ENCODE data around the gene ABHD5.

The ABHD5 gene

GRCh38 chr3:43718296-43718695 is 27.6 kb downstream of the ABHD5 start:
- TF ChIP-seq, protein P1, sequence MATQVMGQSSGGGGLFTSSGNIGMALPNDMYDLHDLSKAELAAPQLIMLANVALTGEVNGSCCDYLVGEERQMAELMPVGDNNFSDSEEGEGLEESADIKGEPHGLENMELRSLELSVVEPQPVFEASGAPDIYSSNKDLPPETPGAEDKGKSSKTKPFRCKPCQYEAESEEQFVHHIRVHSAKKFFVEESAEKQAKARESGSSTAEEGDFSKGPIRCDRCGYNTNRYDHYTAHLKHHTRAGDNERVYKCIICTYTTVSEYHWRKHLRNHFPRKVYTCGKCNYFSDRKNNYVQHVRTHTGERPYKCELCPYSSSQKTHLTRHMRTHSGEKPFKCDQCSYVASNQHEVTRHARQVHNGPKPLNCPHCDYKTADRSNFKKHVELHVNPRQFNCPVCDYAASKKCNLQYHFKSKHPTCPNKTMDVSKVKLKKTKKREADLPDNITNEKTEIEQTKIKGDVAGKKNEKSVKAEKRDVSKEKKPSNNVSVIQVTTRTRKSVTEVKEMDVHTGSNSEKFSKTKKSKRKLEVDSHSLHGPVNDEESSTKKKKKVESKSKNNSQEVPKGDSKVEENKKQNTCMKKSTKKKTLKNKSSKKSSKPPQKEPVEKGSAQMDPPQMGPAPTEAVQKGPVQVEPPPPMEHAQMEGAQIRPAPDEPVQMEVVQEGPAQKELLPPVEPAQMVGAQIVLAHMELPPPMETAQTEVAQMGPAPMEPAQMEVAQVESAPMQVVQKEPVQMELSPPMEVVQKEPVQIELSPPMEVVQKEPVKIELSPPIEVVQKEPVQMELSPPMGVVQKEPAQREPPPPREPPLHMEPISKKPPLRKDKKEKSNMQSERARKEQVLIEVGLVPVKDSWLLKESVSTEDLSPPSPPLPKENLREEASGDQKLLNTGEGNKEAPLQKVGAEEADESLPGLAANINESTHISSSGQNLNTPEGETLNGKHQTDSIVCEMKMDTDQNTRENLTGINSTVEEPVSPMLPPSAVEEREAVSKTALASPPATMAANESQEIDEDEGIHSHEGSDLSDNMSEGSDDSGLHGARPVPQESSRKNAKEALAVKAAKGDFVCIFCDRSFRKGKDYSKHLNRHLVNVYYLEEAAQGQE (IDR thresholded peaks at IDR 0.05; ENCODE audit: low read depth): no peak
- no peak for TF ChIP-seq CREB1 (IDR thresholded peaks at IDR 0.05; ENCODE audit: low read depth)

- TF ChIP-seq CEBPB (IDR thresholded peaks at IDR 0.05): no peak
- TF ChIP-seq EGR1 (IDR thresholded peaks at IDR 0.05): no peak
- TF ChIP-seq NFIC (IDR thresholded peaks at IDR 0.05): no peak
- TF ChIP-seq RAD21 (IDR thresholded peaks at IDR 0.05; ENCODE audit: low read depth): no peak
- no peak for TF ChIP-seq TCF12 (IDR thresholded peaks at IDR 0.05; ENCODE audit: low read depth)
- no peak for TF ChIP-seq USF1 (IDR thresholded peaks at IDR 0.05)
- TF ChIP-seq FOXM1 (IDR thresholded peaks at IDR 0.05; ENCODE audit: borderline replicate concordance, low read depth): no peak
- TF ChIP-seq YY1 (IDR thresholded peaks at IDR 0.05; ENCODE audit: low read depth): no peak
- no peak for TF ChIP-seq MAX (IDR thresholded peaks at IDR 0.05)
- no peak for TF ChIP-seq TEAD4 (IDR thresholded peaks at IDR 0.05)
- TF ChIP-seq CREB1 (IDR thresholded peaks at IDR 0.05; ENCODE audit: low read depth): no peak
- no peak for TF ChIP-seq EP300 (IDR thresholded peaks at IDR 0.05; ENCODE audit: borderline replicate concordance)
- TF ChIP-seq ZBTB7A (IDR thresholded peaks at IDR 0.05; ENCODE audit: low read depth): no peak
Measured at GRCh38 chr3:43723121-43723734, 32.5 kb downstream of the ABHD5 start.

- no peak for TF ChIP-seq NFIC (IDR thresholded peaks at IDR 0.05)
- TF ChIP-seq TAF1 (IDR thresholded peaks at IDR 0.05; ENCODE audit: low read depth): no peak
- TF ChIP-seq TCF12 (IDR thresholded peaks at IDR 0.05; ENCODE audit: low read depth): no peak
- no peak for TF ChIP-seq YY1 (IDR thresholded peaks at IDR 0.05; ENCODE audit: low read depth)
- no peak for TF ChIP-seq EGR1 (IDR thresholded peaks at IDR 0.05)
- TF ChIP-seq, protein P1 (IDR thresholded peaks at IDR 0.05; ENCODE audit: low read depth): no peak
- TF ChIP-seq MAX (IDR thresholded peaks at IDR 0.05): no peak
- no peak for TF ChIP-seq RAD21 (IDR thresholded peaks at IDR 0.05; ENCODE audit: low read depth)
- no peak for TF ChIP-seq EP300 (IDR thresholded peaks at IDR 0.05; ENCODE audit: borderline replicate concordance)
- no peak for TF ChIP-seq TEAD4 (IDR thresholded peaks at IDR 0.05)
- no peak for TF ChIP-seq CEBPB (IDR thresholded peaks at IDR 0.05)
- no peak for TF ChIP-seq ZBTB7A (IDR thresholded peaks at IDR 0.05; ENCODE audit: low read depth)
- TF ChIP-seq USF1 (IDR thresholded peaks at IDR 0.05): no peak
- no peak for TF ChIP-seq FOXM1 (IDR thresholded peaks at IDR 0.05; ENCODE audit: borderline replicate concordance, low read depth)
- TF ChIP-seq CREB1 (IDR thresholded peaks at IDR 0.05; ENCODE audit: low read depth): no peak
Measured at GRCh38 chr3:43726521-43726920, 35.8 kb downstream of the ABHD5 start.

- TF ChIP-seq RAD21 (IDR thresholded peaks at IDR 0.05; ENCODE audit: low read depth) (no peak; the same call in 1 of the 2 replicates), CEBPB (IDR thresholded peaks at IDR 0.05) (peak; percentile 82), USF1 (IDR thresholded peaks at IDR 0.05) (no peak), NFIC (IDR thresholded peaks at IDR 0.05) (peak; percentile 56; the same call in 1 of the 2 replicates), TEAD4 (IDR thresholded peaks at IDR 0.05) (0 out of 2 replicates have a peak, but pooled peaks have one; percentile 24), TAF1 (IDR thresholded peaks at IDR 0.05; ENCODE audit: low read depth) (no peak), MAX (IDR thresholded peaks at IDR 0.05) (no peak), ZBTB7A (IDR thresholded peaks at IDR 0.05; ENCODE audit: low read depth) (no peak), EP300 (IDR thresholded peaks at IDR 0.05; ENCODE audit: borderline replicate concordance) (peak; percentile 34; the same call in 1 of the 2 replicates)
Measured at GRCh38 chr3:43727930-43728329, 37.2 kb downstream of the ABHD5 start.

DNA sequence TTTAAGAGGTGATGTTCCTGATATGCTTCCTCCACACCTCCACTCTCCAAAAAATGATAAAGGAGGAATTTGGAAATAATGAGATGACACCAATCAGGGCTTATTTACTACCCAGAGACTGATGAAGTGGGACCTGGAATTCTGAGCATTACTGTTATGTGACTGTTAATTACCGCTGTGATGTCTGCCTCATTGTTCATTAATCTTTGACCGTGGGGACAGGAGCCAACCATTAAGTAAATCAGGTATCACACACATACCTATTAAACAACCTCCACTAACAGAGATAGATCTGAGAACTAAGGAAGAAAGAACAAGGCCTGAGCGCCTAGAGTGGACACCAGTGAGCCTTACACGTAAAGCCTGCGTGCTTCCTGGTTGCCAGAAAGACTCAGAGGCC is 37.7 kb downstream of the ABHD5 start:
- TF ChIP-seq TEAD4 (IDR thresholded peaks at IDR 0.05): peak; percentile 67
- no peak for TF ChIP-seq NFIC (IDR thresholded peaks at IDR 0.05)

- TF ChIP-seq EGR1 (IDR thresholded peaks at IDR 0.05) (no peak), EP300 (IDR thresholded peaks at IDR 0.05; ENCODE audit: borderline replicate concordance) (no peak), CEBPB (IDR thresholded peaks at IDR 0.05) (no peak), MAX (IDR thresholded peaks at IDR 0.05) (no peak), YY1 (IDR thresholded peaks at IDR 0.05; ENCODE audit: low read depth) (no peak), NFIC (IDR thresholded peaks at IDR 0.05) (no peak), RAD21 (IDR thresholded peaks at IDR 0.05; ENCODE audit: low read depth) (no peak), ZBTB7A (IDR thresholded peaks at IDR 0.05; ENCODE audit: low read depth) (no peak), CREB1 (IDR thresholded peaks at IDR 0.05; ENCODE audit: low read depth) (no peak)
- TF ChIP-seq, protein P1 (IDR thresholded peaks at IDR 0.05; ENCODE audit: low read depth): no peak
Measured at GRCh38 chr3:43728947-43729346, 38.2 kb downstream of the ABHD5 start.
